GM12873 (cell line): ENCODE measurements around the gene PLXNA1.

Source experiments
- TF ChIP-seq, protein P1 (sequence below): IDR thresholded peaks from 2 replicates; pipeline ENCODE4 v1.5.1; 2012; ENCODE audit warnings: low read depth, mild to moderate bottlenecking, moderate library complexity, low read length, control low read depth; ENCODE audit not compliant: insufficient read depth; ENCODE audit errors: missing control alignments

The PLXNA1 gene

DNA sequence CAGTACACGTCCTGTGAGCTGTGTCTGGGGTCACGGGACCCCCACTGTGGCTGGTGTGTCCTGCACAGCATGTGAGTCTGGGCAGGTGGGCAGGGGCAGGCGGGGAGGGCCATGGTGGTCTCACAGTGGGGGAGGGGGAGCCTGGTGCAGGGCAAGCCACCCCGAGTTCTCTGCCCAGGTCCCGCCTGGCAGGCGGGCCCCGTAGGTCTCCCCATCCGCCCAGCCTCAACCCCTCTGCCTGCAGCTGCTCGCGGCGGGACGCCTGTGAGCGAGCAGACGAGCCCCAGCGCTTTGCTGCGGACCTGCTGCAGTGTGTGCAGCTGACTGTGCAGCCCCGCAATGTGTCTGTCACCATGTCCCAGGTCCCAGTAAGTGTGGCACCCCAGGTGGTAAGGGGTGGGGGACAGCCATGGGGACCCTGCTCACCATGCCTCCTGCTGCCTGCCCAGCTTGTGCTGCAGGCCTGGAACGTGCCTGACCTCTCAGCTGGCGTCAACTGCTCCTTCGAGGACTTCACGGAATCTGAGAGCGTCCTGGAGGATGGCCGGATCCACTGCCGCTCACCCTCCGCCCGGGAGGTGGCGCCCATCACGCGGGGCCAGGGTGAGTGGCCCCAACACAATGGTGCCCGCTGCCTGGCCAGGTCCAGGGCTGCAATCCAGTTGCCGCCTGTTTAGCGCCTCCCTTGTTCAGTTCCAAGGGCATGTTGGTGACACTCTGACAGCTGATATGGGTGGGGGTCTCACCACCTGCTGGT is 21.9 kb downstream of the PLXNA1 start:
- TF ChIP-seq, protein P1, sequence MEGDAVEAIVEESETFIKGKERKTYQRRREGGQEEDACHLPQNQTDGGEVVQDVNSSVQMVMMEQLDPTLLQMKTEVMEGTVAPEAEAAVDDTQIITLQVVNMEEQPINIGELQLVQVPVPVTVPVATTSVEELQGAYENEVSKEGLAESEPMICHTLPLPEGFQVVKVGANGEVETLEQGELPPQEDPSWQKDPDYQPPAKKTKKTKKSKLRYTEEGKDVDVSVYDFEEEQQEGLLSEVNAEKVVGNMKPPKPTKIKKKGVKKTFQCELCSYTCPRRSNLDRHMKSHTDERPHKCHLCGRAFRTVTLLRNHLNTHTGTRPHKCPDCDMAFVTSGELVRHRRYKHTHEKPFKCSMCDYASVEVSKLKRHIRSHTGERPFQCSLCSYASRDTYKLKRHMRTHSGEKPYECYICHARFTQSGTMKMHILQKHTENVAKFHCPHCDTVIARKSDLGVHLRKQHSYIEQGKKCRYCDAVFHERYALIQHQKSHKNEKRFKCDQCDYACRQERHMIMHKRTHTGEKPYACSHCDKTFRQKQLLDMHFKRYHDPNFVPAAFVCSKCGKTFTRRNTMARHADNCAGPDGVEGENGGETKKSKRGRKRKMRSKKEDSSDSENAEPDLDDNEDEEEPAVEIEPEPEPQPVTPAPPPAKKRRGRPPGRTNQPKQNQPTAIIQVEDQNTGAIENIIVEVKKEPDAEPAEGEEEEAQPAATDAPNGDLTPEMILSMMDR, result no peak

DNA sequence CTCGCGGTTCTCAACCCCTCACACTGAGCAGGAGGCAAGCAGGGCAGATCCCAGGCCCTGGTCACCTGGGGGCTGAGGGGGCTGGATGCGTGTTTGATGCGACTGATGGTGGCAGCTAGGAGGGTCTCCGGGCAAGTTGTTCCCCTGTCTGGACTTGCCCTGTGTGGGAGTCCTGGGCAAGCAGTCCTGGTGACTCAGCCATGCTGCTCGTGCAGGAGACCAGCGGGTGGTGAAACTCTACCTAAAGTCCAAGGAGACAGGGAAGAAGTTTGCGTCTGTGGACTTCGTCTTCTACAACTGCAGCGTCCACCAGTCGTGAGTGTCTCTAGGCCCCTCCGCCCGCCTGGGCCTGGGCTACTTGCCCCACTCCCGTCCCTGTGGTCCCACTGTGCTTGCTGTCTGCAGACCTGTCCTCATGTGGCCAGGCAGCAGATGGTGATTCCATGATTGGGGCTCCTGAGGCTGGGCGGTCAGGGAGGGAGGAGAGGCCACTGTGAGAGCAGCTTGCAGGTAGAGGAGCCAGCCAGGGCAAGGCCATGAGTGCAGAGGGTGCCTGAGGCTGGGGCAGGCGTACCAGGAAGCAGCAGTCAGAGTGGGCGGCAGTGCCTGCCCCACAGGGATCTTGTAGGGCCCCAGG is 23.1 kb downstream of the PLXNA1 start:
- TF ChIP-seq, protein P1, result no peak

DNA sequence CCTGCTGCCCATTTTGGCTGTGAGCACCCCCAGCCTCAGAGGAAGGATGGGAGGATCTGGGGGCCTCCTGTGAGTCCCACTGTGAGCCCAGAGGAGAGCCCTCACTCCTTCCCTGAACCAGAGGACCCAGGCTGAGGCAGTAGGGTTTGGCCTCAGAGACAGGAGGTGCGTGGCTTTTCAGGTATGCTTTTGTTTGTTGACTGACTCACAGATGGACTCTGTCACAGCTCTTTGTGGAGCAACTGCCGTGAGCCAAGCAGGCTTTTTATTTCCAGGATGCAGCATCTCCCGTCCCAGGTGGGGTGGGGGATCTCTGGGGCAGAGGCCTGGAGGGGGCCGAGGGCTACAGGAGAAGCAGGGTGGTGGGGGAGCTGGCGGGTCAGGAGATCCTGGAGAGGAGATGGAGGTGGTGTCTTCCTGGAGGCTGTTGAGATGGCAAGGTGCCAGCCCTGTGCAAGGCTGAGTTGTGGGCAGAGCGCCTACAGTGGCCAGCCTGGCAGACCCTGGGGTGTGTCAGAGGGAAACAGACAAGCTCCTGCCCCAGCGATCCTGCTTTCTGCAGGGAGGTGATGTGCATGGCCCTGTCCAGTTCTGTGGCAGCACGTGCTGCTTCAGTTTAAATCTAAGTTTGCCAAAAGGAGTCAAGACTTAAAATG is 24.0 kb downstream of the PLXNA1 start:
- TF ChIP-seq, protein P1, result no peak

DNA sequence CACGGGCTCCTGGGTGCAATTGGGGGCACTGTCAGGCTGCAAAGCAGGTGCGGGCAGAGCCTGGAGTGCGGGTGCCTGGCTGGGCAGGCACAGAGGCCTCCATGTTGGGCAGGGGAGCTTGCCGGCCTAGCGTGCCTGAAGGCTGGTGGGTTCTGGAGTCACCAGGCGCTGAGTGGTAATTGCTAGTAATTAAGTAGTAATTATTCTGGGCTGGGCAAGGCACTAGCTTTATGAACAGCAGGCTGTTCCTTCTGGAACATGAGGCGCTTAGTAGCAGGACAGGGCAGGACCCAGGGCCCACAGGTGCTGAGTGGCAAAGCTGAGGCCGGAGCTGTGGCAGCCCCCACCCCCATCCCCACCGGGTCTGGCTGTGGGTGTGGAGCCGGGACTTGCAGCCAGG is 25.3 kb downstream of the PLXNA1 start:
- TF ChIP-seq, protein P1, result no peak

DNA sequence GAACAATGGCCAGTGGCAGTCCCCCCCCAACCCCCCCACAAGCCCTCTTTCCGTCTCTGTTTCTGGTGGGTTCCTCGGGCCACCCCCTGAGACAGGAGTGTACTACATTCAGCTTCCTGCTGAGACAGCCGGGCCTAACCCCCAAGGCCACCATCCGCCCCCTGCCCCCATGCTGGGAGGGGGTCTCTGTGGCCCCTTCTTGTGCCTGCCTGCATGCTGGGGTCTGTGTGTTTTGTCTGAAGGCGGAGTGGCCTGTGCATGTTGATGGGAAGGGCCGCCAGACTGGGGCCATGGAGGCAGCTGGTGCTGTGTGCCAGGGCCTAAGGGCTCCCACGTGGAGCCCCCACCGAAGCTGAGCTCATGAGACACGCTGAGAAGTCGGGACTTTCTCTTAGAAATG is 26.6 kb downstream of the PLXNA1 start:
- TF ChIP-seq, protein P1, result no peak

DNA sequence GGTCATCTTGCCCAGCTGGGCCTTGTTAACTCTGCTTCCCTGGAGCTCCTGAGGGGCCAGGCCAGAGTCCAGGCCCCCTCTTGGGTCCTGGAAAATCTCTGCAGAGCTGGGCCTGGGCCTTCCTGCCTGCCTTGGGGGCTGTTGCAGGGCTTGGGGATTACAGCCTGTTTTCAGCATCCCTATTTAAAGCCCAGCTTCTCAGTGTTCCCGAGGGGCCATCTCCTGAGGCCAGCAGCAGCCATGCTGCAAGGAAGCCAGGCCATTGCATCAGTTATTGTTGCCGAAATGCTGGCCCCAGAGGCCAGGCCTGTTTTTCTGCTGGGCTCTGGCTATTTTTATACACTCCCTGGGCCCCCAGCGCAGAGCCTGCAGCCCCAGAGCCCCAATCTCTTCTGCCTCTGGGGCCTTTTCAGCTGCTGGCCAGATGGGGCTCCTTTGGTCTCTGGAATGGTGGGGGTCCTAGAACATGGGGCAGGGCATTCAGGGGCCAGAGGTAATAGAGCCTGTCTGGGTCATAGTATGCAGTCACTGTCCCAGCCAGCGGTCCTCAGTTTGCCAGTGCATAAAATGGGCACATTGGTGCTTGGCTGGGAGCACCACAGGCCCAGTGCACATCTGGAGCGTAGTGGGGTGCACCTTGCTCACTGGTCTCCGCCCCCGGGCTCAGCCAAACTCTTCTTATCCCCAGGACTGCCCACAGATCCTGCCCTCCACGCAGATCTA is 28.5 kb downstream of the PLXNA1 start:
- TF ChIP-seq, protein P1, result no peak

DNA sequence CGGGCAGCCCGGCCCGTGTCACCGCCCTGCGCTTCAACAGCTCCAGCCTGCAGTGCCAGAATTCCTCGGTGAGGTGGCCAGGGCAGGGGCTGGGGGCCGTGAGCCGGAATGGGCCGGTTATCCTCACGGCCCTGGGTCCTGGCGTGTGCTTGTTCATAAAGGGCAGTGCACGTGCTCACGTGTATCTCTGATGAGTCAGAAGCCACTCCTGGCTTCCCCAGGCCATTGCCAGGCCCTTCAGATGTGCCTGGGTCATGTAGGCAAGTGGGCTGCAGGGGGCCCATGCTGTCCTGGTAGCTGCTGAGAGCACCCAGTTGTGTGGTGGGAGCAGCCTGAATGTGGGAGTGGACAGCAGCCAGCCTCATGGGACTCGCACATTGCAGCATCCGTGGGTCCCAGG is 29.2 kb downstream of the PLXNA1 start:
- TF ChIP-seq, protein P1, result no peak
